Measurements from ENCODE around the gene AGAP1.

The AGAP1 gene

DNA sequence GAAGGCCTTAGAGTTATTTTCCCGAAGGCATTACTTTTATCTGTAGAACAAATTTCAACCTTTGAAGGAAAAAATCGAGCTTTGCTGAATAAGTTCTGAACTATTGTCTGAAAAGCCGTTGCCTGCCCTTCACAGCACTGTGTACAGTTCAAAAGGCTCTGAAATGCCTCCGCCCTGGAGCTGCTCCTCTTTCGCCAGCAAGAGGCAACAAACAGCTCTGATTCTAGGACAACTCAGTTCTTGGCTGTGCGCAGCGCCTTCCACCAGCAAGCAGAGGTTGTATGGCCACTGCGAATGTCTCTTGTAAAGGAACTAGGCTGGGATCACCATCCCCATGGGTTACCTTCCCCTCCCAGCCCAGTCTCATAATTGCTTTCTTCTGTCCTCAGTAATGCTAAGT is 365.8 kb downstream of the AGAP1 start:
- no peak for TF ChIP-seq CTCF (IDR thresholded peaks at IDR 0.05)

- TF ChIP-seq CTCF (IDR thresholded peaks at IDR 0.05), result no peak
These were observed 366.3 kb downstream of the AGAP1 start for GRCh38 chr2:235860111-235860510.

- TF ChIP-seq CTCF (IDR thresholded peaks at IDR 0.05), result no peak
These were observed 367.0 kb downstream of the AGAP1 start for GRCh38 chr2:235860871-235861270.

DNA sequence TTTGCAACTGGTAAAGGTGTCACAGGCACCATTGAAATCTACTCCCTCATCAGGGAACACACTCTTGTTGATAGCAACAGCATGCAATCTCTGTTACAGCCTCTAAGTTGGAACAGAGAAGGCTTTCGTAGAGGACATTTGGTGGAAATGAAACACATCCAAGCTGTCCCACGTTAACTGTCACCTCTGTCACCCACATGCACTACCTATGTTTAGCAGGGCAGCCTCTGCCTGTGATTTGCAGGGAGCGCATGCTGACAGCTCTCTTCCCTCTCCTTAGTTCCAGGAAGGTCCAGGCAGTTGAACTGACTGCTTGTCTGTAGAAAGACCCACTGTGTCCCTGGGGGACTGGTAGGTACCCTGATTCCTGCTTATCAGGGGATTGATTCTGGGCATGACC is 367.5 kb downstream of the AGAP1 start:
- no peak for TF ChIP-seq CTCF (IDR thresholded peaks at IDR 0.05)

GRCh38 chr2:235863414-235863813 is 369.6 kb downstream of the AGAP1 start:
- no peak for TF ChIP-seq CTCF (IDR thresholded peaks at IDR 0.05)

- no peak for TF ChIP-seq CTCF (IDR thresholded peaks at IDR 0.05)
These were observed 370.5 kb downstream of the AGAP1 start for GRCh38 chr2:235864302-235864701.

- TF ChIP-seq CTCF (IDR thresholded peaks at IDR 0.05), result no peak
These were observed 371.1 kb downstream of the AGAP1 start for GRCh38 chr2:235864733-235865515.

DNA sequence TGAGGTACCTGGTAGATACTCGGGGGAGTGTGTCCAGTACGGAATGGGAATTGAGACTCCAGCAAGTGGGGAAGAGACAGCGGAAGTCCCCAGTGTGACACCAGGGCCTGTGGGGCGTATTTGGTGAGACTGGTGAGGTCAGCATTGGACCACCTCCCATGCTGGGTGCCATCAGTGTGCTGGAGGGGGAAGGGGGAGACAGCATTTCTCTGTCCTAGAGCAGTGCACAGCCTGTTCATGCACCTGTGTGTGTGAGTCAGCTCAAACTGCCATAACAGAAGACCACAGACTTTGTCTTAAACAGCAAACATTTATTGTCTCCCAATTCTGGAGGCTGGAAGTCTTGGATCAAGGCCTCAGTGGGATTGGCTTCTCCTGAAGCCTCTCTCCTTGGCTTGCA is 372.5 kb downstream of the AGAP1 start:
- no peak for TF ChIP-seq CTCF (IDR thresholded peaks at IDR 0.05)

Measured in LNCAP (cell line).